ENCODE results near the gene NDUFA13. TPM values are rescaled to one million over a fixed set of nuclear protein-coding genes. Genes with fewer than 3 reads are reported as not detected.

Gene NDUFA13
- total RNA-seq, 1 experiment from 2014 or later = 489 TPM

DNA sequence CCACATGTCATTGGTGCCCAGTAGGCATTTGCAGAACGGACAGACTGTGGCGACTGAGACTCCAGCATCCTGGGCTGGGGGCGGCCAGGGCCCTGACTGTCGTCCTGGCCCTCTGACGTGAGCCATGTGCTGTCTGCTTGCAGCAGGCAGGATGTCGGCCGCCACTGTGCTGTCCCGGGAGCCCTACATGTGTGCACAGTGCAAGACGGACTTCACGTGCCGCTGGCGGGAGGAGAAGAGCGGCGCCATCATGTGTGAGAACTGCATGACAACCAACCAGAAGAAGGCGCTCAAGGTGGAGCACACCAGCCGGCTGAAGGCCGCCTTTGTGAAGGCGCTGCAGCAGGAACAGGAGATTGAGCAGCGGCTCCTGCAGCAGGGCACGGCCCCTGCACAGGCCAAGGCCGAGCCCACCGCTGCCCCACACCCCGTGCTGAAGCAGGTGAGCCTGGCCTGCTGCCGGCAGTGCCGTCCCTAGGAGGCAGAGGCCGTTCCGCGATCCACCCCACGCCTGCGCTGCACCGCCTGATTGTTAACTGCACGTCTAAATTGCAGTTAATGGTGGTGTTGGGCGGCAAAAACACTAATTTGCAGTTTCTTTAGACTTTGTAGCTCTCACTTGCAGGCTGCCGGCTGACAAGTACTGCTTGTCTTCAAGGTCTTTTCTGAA, 14.9 kb upstream of the NDUFA13 start:
- Histone ChIP-seq H3K9me3 (ENCODE audit: control insufficient read depth, low read depth, low read length) (no peaks in the 10 kb centered on the region), H3K79me1 (ENCODE audit: insufficient read depth, low read depth, low read length, poor library complexity, severe bottlenecking) (no peaks in the 10 kb centered on the region), H3K23ac (ENCODE audit: insufficient read length, low read depth, low read length) (no peak overlapping the region), H3K56ac (ENCODE audit: insufficient read length, low read depth, low read length) (no peak overlapping the region), H4K20me1 (ENCODE audit: control insufficient read depth, insufficient read depth, insufficient read length) (no peaks in the 10 kb centered on the region), H3K4me1 (ENCODE audit: insufficient read depth, low read length) (no peaks in the 10 kb centered on the region), H2BK15ac (ENCODE audit: low read depth, low read length) (no peak overlapping the region), H2BK5ac (ENCODE audit: insufficient read length, low read length) (no peak overlapping the region), H3K18ac (ENCODE audit: insufficient read length, low read depth, low read length) (no peak overlapping the region), H3K9ac (ENCODE audit: extremely low read depth, insufficient read length, low read length) (no peak overlapping the region), H2BK120ac (ENCODE audit: low read depth, low read length, poor library complexity, severe bottlenecking) (no peak overlapping the region), H3K4me2 (ENCODE audit: insufficient read depth, insufficient read length, low read length) (no peak overlapping the region), H3K27me3 (ENCODE audit: insufficient read depth, low read length) (no peaks in the 10 kb centered on the region), H3K23me2 (ENCODE audit: insufficient read length, low read depth, low read length, poor library complexity, severe bottlenecking) (no peaks in the 10 kb centered on the region), H3T11ph (ENCODE audit: low read length) (no peak overlapping the region), H2BK12ac (ENCODE audit: insufficient read length, low read depth, low read length) (no peak overlapping the region), H3K27ac (ENCODE audit: insufficient read length, low read depth, low read length) (no peak overlapping the region), H3K14ac (ENCODE audit: insufficient read depth, low read length) (no peak overlapping the region), H4K8ac (replicated peaks; ENCODE audit: insufficient read length, low read depth, low read length) (no peak overlapping the region), H4K91ac (ENCODE audit: insufficient read length, low read depth, low read length) (no peak overlapping the region), H2AK5ac (ENCODE audit: insufficient read length, low read length) (no peak overlapping the region), H3K4ac (ENCODE audit: low read depth, low read length) (no peak overlapping the region), H2AFZ (ENCODE audit: low read length) (no peak overlapping the region), H2BK20ac (ENCODE audit: low read depth, low read length, poor library complexity, severe bottlenecking) (no peak overlapping the region), H3K79me2 (ENCODE audit: insufficient read depth, low read length) (no peaks in the 10 kb centered on the region), H4K5ac (ENCODE audit: insufficient read length, low read depth, low read length) (no peak overlapping the region)
- no peak overlapping the region for H3K4me3 Mint-ChIP-seq
- H3K27ac Mint-ChIP-seq = no peak overlapping the region
- no CpG with 5 or more reads among the region's 34 CpGs for WGBS (ENCODE audit: extremely low coverage, insufficient read length, low lambda C conversion rate)
- no peaks in the 10 kb centered on the region; the same call in 1 of the 2 replicates for H3K27me3 Mint-ChIP-seq (ENCODE audit: low read depth)
- TF ChIP-seq, protein P1, sequence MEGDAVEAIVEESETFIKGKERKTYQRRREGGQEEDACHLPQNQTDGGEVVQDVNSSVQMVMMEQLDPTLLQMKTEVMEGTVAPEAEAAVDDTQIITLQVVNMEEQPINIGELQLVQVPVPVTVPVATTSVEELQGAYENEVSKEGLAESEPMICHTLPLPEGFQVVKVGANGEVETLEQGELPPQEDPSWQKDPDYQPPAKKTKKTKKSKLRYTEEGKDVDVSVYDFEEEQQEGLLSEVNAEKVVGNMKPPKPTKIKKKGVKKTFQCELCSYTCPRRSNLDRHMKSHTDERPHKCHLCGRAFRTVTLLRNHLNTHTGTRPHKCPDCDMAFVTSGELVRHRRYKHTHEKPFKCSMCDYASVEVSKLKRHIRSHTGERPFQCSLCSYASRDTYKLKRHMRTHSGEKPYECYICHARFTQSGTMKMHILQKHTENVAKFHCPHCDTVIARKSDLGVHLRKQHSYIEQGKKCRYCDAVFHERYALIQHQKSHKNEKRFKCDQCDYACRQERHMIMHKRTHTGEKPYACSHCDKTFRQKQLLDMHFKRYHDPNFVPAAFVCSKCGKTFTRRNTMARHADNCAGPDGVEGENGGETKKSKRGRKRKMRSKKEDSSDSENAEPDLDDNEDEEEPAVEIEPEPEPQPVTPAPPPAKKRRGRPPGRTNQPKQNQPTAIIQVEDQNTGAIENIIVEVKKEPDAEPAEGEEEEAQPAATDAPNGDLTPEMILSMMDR (conservative IDR thresholded peaks at IDR 0.05) = no peak
- H3K4me1 Mint-ChIP-seq = no peaks in the 10 kb centered on the region
- no peak for DNase-seq
- H3K9me3 Mint-ChIP-seq = no peaks in the 10 kb centered on the region
- H3K36me3 Mint-ChIP-seq (ENCODE audit: insufficient read depth in 1 of 3, low read depth in 3 of 3) = peaks cover 37 to 93% (median 86%) of the 10 kb centered on the region in 3 experiments

Data from H9 (cell line).